AG04449 (cell line): Measurements from ENCODE around the gene NHSL1.

Experiments
- CTCF ChIA-PET: fragments of 350-600 bp; formaldehyde crosslinking; extraction: SDS; loops from one replicate; lab custom pipeline; 2021; ENCODE audit warnings: antibody characterized with exemption; lab: Yijun Ruan, JAX
- POLR2A ChIA-PET: fragments of 400-600, 350-600 bp; formaldehyde crosslinking; extraction: SDS; loops from one replicate; lab custom pipeline; 2020; ENCODE audit warnings: antibody characterized with exemption, inconsistent platforms; lab: Yijun Ruan, JAX
- DNase-seq: peaks from one replicate; pipeline ENCODE4 v3.0.0-alpha.2; 2010; ENCODE audit warnings: low read depth, low spot score
- H3K4me3 ChIP-seq: 2 replicates; pipeline ENCODE4 v1.5.1; 2011; ENCODE audit warnings: low read depth, mild to moderate bottlenecking, control low read depth, low read length
- CTCF ChIP-seq: IDR thresholded peaks from one replicate; pipeline ENCODE4 v1.5.1; 2011; ENCODE audit warnings: mild to moderate bottlenecking, moderate library complexity, low read length, control low read depth, inconsistent platforms; ENCODE audit not compliant: insufficient read depth; ENCODE audit errors: missing control alignments

The NHSL1 gene

GRCh38 chr6:138499303-138500018 is at the start of gene NHSL1:
Gene NHSL1 (minus strand): TSS chr6:138499494. CDS start chr6:138499290, 204 bp downstream.
- no peak for TF ChIP-seq CTCF
- ChIA-PET CTCF (interaction anchor here (0.6 to 4.5 kb wide), 5 partner anchors 10 to 384 kb away, joined by 3 to 33 read pairs (median 11); no protein-coding TSS in a partner anchor), POLR2A (no interaction called here)
- DNase-seq = no peak
- H3K4me3 ChIP-seq = no peak within 1 kb of the TSS

- CTCF ChIA-PET = interaction anchor here (0.6 to 1.4 kb wide), 2 partner anchors 46 to 898 kb away, joined by 3 to 4 read pairs; no protein-coding TSS in a partner anchor
Observed at GRCh38 chr6:138546733-138547185, 47.5 kb upstream of the NHSL1 start.

GRCh38 chr6:138545621-138545980 is 46.3 kb upstream of the NHSL1 start:
- TF ChIP-seq CTCF = no peak
- CTCF ChIA-PET = interaction anchor here (0.8 to 1.4 kb wide), 3 partner anchors 43 to 221 kb away, joined by 3 to 4 read pairs (median 4); no protein-coding TSS in a partner anchor
- no peak for DNase-seq
- POLR2A ChIA-PET = no interaction called here
- H3K4me3 ChIP-seq = peak overlapping the region; percentile 45

More at GRCh38 chr6:138546733-138547185, 47.5 kb upstream of the NHSL1 start:
- POLR2A ChIA-PET = no interaction called here
- no peak for DNase-seq
- H3K4me3 ChIP-seq = no peak overlapping the region
- no peak for TF ChIP-seq CTCF

- ChIA-PET CTCF (interaction anchor here (0.8 to 2.2 kb wide), 4 partner anchors 11 to 47 kb away, joined by 3 to 7 read pairs (median 4); no protein-coding TSS in a partner anchor), POLR2A (no interaction called here)
- no peak overlapping the region for H3K4me3 ChIP-seq
- no peak for DNase-seq
- TF ChIP-seq CTCF = no peak
Observed at GRCh38 chr6:138544501-138544900, 45.2 kb upstream of the NHSL1 start.

GRCh38 chr6:138543657-138544056 is 44.4 kb upstream of the NHSL1 start:
- CTCF ChIA-PET = interaction anchor here (0.8 to 2.2 kb wide), 6 partner anchors 10 to 47 kb away, joined by 3 to 7 read pairs (median 4); no protein-coding TSS in a partner anchor
- POLR2A ChIA-PET = no interaction called here
- TF ChIP-seq CTCF = no peak
- H3K4me3 ChIP-seq = no peak overlapping the region
- DNase-seq = no peak

- CTCF ChIA-PET = interaction anchor here (1.2 to 1.5 kb wide), 2 partner anchors 18 to 224 kb away, joined by 3 to 4 read pairs; no protein-coding TSS in a partner anchor
- H3K4me3 ChIP-seq = no peak overlapping the region
- TF ChIP-seq CTCF = no peak
- POLR2A ChIA-PET = no interaction called here
- DNase-seq = no peak
Observed at GRCh38 chr6:138541823-138542481, 42.7 kb upstream of the NHSL1 start.
